ENCODE results near the gene DOCK4. TPM values are rescaled to one million over a fixed set of nuclear protein-coding genes. Genes with fewer than 3 reads are reported as not detected.

Gene DOCK4
- total RNA-seq, 1 experiment from 2014 or later, result 7.7 TPM

DNA sequence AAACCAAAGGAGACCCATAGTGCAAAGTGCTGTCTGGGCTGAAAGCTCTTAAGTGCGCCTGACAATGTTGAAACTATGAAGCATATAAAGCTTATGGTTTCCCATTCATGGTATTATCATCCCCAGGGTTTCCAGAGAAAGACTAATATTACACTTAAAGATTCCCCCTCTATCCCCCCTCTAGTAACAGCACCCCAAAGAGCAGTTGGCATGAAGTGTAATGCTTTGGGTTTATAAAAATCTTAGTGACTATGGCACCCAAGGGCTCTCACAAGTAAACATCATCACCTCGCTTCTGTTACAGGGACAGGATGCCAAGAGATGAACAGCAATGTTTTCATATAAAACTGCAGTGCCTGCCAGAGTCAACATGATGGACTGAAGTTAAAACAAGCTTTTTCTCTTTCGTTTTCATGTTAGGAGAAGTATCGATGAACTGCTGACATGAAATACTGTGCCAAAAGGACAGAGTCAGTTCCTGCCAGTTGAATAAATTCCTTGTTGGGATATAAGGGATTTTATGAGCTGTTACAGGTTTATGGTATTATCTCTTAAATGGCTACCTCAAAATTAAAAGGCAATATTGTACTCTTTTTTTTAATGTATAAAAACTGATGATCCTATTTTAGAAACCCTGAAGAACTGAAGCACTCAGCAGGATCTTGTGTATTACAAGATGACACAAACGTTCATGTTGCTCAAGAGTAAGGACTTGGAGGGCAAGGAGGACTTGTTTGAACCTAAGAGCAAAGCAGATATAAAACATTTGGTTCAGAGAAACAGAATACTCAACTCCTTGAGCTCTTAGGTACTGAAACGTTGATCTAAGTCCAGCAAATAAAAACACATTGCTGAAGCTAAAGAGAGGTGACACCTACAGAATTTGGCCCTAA, 440.2 kb downstream of the DOCK4 start:
- DNase-seq (ENCODE audit: low read depth), result no peak

DNA sequence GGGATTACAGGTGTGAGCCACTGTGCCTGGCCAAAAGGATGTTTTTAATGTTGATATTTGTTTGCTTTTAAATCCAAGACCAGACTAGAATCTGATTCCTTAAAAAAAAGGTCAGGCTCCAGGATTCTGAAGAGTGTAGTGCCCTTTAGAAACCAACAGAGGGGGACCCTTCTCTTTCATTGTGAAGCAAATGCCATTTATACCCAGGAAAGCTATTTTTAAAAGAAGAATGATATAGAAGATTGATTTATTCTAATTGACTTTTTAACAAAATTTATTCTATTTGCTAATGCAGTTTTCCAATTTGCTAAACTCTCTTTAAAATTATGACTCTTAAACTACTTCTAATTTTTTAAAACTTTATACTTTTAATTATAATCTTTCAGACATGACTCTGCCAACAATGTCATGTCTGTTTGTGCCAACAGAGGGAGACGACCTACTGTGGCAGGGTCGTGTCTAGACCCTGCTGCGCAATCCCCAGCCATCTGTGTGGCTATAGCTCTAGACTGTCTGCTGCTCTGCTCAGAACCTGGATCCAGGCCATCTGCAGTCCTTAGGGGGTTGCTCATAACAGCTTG, 442.9 kb downstream of the DOCK4 start:
- peak; percentile 63 for DNase-seq (ENCODE audit: low read depth)

DNA sequence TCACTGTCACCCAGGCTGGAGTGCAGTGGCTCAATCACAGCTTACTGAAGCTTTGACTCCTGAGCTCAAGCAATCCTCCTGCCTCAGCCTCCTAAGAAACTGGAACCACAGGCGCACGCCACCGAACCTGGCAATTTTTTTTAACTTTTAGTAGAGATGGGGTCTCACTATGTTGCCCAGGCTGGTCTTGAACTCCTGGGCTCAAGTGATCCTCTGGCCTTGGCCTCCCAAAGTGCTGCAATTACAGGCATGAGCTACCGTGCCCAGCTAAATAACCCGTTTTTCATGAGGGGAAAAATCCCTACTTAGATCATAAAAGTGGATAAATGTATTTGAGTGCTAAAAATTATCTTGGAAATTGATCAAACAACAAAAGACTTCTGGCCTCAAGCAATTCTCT, 443.4 kb downstream of the DOCK4 start:
- no peak for DNase-seq (ENCODE audit: low read depth)

DNA sequence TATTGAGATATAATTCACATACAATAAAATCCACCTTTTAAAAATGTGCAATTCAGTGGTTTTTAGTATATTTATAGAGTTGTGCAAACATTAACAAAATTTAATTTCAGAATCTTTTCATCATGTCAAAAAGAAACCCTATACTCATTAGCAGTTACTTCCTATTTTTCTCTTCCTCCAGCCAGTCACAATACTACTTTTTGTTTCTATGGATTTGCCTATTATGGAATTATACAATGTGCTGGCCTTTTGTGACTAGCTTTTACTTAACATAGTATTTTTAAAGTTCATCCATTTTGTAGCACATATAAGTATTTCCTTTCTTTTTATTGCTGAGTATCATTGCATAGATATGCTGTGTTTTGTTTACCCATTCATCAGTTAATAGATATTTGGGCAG, 444.0 kb downstream of the DOCK4 start:
- no peak for DNase-seq (ENCODE audit: low read depth)

DNA sequence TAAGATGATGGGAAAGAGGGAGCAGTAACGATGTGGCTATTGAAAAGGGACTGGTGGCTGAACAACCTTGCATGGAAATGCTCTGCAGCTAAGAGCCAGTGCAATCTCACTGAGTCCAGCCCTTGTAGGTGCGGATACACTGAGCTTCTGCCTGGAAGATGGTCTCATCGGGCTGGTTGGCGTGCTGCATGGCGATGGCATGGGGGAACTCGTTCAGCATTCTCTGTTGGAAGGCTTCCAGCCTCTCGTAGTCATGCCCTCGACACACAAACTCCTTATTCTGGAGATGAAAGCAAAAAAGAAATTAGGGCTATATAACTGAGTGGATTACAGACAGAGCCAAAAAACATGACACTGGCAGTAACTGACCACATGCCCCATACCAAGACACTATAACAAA, 446.2 kb downstream of the DOCK4 start:
- no peak for DNase-seq (ENCODE audit: low read depth)

DNA sequence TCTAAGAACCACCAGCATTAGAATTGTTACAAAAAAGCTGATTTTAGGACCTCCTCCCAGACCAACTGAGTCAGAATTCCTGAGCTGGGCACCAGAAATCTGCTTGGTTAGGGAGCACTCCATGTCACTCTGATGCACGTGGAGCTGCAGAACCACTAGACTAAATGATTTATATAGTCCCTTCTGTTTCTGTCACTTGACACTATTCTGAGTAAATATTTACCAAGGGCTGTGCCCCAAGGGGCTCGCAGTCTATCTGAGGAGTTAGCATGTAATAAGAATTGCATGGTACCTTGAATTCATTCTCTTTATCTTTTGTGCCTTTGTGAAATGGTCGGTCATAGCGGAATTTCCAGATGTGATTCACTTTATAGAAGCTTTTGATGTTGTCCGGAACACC, 447.9 kb downstream of the DOCK4 start:
- no peak for DNase-seq (ENCODE audit: low read depth)

DNA sequence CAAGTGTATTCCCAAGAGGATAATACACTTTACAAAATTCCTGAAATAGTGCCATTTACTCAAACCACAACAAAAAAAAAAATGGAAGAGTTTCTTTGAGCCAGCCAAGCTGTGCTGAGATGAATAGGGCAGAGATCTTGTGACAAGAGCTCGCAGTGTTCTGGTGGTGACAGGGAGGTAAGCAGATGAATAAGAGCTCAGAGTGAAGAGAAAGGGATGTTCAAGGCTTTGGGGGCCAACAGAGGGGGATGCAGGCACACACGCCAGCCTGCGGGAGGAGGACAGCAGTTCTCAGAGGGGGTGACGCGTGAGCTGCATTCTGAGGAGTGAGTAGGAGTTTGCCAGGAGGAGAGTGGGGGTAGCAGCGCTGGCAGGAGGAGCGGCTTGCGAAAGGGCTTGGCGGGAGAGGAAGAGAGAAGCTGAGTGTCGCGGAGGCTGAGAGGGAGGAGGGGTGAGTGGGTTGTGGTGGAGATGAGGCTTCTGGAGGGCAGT, 449.5 kb downstream of the DOCK4 start:
- no peak for DNase-seq (ENCODE audit: low read depth)

DNA sequence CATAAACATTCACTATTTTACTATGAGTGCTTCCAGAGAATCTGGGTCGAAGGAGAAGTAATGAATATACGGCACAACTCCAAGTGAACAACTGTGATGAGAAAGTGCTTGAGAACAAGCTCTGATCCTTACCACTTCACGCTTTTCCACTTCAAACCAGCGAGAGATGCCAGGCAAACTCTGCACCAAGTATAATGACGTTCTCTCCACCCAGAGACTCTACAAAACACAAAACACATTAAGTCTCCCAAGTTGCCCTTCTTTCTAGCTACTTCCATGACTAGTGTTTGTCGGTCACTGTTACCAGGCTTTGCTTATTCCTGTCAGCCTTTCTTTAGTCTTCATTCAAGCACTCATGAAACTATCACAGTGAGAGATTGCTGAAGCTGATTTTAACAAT, 450.8 kb downstream of the DOCK4 start:
- no peak for DNase-seq (ENCODE audit: low read depth)

DNA sequence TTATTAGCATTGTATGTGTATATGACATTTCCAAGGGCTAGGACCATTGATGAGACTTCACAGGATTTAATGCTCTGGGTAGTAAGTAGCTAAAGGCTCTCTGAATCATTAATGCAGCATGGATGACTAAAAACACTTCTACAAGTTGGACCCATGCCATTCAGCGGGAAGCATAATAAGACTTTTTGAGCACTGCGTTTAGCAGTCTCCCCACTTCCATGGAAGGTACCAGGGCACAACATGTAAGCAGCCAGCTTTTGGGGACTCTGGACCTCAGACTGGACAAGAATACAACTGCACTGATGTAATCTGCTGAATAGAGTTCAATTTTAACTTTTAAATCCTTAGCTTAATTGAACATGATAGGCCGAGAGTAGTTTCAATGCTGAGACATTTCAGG, 452.2 kb downstream of the DOCK4 start:
- peak; percentile 20 for DNase-seq (ENCODE audit: low read depth)

DNA sequence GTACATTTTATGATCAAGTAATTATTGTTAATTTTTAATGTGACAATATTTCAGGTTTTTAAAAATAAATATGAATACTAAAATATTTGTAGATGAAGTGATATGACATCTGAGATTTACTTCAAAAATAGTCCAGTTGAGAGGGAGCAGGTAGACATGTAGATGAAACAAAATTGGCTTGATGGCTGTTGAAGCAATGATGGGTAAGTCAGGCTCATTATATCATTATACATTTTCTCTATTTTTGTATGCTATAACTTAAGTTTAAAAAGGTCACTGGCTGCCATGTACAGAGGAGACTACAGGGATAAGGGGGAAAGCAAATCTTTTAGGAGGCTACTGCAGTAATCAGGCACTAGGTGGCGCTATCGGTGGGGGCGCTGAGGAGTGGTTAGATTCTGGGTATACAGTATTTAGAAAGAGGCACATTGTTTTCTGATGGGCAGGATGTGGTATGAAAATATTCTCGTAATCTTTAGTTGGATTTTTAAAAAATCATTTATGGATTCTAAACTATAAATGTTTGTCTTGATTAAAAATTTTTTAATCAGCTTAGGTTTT, 454.1 kb downstream of the DOCK4 start:
- peak; percentile 60 for DNase-seq (ENCODE audit: low read depth)

DNA sequence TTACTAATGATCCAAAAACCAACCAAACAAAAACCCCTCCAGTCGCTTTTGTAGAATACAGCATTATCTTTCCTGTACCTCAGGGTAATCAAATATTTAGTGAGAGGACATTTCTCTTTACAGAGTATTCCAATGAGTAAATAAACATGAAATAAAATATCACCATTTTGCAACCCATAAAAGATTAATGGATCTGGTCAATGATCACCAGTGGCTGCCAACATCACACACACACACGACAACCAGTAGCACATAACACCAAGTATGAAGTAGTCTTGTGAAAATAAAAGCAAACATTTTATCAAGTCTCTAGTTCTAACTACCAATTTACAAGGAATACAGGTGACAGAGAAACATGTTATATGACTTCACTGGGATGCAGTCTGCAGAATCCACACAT, 455.3 kb downstream of the DOCK4 start:
- DNase-seq (ENCODE audit: low read depth), result no peak

DNA sequence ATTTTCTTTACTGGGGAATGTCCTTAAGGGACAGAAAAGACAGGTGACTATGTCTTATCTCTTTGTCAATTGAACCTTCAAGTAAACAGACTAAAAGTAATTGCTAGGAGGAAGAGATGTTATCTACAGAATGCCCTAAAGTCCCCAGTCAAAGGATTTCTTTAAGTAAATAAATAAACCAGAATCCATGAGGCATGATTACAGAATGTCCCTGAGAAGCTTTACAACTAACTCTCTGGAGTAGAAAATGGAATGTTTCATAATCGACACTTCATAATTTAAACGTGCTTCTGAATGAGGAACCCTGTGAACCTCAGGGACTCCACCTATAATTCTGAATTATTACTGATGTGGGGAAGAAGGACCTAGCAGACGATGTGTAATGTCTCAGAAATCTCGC, 456.0 kb downstream of the DOCK4 start:
- DNase-seq (ENCODE audit: low read depth), result peak; percentile 57

DNA sequence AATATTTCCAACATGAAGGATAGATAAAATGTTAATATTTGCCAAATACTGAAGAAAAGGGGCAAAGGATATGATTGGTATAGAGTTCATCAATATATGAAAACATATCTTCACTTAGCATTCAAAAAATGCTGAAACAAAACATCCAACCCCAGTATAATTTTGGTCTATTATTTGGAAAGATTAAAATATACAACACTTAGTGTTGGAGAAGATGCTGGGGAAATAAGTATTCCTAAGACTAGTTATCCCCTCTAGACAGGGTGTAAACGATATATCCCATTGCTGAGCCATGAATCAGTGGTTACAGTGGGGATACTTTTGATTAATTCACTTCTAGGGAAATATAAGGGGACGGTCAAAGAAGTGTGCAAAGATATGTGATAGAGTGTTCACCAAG, 456.6 kb downstream of the DOCK4 start:
- no peak for DNase-seq (ENCODE audit: low read depth)

DNA sequence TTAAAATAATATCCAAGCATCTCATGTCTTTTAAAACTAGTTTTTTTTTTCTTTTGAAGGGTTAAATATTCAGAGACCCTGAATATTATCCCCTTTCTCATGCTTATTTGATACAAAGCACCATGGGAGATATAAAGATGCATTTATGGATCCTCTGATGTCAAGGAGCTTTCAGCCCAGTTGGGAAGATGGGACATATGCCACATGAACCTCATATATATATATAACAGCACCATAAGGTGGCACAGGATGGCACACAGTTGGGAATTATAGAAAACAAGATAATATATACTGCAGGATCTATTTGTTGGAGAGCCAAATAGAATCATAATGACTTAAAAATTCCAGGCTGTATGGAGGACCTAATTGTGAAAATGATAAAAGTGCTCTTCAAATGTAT, 458.5 kb downstream of the DOCK4 start:
- DNase-seq (ENCODE audit: low read depth), result no peak

DNA sequence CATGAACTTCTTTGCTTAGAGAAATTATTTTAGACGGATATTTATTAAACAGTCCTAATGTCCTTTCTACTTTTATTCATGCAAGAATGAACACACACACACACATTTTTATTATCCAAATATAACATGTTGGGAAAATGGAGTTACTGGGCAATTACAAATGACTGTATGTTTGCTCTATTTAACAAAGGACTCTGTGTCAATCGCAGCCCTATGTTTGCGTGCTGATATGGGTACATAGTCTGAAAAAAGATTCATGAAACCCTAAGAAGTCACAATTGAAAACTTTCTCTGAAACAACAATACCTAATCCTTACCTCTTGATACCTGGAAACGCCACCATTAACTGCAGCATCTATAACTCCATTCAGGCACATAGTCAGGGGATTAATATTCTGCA, 459.2 kb downstream of the DOCK4 start:
- no peak for DNase-seq (ENCODE audit: low read depth)

DNA sequence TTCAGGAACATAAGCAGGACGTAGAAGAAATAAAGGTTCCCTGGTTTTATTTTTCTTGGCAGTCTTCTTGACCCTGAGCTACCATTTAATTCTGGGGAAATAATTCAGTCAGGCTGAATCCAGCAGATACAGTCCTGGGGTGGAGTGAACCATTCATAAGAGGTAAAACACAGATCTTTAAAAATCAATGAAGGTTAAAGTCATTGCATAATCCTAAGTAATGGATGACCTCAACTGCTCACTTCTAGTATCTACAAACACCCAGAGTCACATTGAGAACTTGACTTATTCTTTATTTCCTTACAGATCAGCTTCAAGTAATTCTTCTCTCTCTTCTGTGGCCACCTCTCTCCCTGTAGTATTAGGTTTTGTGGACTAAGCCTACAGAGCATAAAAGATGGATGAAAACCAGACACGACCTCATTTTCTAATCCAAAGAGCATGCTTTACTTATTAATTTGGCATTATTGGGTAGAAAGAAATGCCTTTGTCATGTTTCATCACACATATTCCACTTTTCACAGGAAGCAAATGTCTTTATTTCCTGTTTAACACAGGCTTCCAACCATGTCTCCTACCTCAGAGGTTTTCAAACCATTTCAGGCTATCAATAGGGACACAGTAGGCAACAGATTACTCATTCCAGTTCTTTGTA, 461.6 kb downstream of the DOCK4 start:
- peak; percentile 74 for DNase-seq (ENCODE audit: low read depth)

DNA sequence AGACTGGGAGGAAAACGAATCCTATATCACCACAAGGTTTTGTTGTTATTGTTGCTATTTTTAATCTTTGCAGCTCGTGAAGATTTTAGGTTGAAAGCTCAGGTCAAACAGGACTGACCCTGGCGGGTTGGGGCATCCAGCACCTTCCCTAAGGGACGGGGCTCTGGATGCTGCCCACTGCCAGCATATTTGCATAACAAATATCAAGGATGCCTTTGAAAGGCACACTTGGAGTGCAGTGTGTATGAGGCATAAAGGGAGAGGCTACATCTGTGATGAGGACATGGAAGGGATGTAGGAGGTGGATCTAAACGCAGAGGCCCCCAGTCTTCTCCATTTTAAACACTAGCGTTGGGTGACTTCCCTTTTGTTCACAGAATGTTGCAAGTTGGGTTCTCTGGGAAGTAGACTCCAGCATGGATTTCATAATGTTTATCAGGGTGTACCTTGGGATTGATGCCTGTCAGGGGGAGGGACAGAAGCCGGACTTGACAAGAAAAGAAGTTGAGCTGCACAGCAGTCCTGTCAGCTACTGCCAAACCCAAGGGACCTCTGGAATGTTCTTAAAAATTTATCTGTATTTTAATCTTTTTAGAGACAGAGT, 462.9 kb downstream of the DOCK4 start:
- DNase-seq (ENCODE audit: low read depth), result no peak

DNA sequence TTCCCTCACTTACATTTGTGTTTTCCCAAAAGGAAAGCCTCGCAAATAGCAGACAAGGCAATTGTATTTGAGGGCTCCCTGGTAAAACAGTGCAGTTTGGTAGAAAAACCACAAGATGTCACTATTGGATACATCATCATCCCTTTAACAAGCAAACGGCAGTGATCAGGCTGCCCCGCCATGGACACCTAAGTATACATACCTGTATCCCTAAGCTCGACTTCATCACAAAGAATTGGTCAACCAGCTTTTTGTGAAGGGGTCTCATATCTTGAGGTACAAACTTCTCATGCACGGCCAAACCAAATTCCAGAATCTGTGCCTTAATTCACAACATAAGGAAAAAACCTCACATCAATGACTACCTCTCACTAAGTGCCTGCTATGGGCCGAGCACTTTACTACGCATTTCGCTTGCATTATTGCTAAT, 464.4 kb downstream of the DOCK4 start:
- peak; percentile 69 for DNase-seq (ENCODE audit: low read depth)

DNA sequence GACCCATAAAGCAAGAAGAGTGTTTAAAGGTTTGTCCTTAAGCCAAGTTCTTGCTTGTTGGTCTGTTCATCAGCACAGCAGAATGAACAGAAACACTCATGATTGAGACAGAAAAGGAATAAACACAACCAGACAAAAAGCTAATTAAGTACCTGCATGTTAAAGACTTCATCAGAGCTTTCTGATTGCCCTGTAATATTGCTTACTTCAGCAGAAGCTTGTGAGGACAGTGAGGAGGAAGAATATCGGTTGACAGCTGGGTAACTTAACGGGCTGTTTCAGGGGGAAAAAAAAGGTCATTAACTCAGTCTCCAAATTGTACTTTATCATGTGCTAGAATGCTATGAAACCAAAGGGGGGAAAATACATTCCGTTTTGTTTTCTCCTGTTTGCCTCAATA, 465.3 kb downstream of the DOCK4 start:
- DNase-seq (ENCODE audit: low read depth), result no peak

DNA sequence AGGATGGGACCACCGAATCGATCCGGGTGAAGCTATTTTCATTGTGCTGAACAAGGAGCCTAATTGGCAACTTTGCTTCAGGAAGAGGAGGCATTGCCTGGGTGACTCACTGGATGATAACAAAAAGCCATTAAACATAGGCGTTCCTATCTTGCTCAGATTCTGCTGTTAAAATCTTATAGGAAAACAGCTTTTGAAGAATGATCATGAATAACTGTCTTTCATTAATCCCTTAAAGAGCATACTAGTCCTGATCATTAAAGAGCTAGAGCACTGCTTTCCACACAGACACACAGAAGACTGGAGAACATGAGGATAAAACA, 469.7 kb downstream of the DOCK4 start:
- DNase-seq (ENCODE audit: low read depth), result no peak

DNA sequence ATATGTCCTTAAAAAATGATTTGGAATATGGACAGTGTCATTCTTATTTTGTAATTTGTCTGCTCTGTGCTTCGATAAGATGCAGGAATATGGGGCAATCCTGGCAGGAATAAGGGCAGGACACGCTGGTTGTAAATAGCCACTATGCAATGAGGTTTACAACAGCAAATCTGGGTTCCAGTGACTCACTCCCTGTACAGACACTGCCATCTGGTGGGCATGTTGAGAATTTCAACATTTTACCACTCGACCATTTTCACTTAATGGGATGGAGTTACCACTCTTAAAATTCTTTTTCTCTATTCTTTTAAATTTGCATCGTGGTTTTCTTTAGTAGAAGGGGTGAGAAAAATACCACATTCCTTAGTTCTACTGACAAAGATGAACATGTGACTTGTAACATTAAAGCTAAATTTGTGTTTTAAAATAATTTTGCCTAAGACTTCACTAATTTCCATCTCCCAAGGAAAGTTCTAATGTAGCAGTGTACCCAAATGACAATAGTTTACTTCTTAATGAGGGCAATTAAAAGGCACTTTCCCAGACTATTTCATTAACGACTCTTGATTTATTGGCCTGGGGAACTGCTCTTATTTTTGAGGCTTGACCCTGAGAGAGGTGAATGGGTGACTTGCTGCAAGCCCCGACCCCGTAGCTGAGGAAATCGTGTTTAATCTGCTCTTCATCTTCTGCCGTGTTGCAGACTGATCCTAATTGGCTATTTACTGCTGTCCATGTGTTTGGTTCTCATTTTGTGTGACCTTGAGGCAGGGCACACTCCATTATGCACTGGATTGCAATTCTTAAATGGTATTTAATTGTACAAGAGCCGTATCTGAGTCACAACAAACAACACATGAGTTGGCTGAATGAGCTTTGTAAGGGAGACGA, 470.3 kb downstream of the DOCK4 start:
- DNase-seq (ENCODE audit: low read depth), result peak; percentile 73
